Fibroblast of mammary gland (primary cell): ENCODE results near the gene SLC25A51.
A peak's percentile ranks its signal among the peaks of the same experiment; 100 is the strongest.

ENCODE experiments used
- DNase-seq: peaks from one replicate; pipeline ENCODE4 v3.0.0-alpha.2; 2010; ENCODE audit warnings: low read depth
- H3K4me3 ChIP-seq: 2 replicates; pipeline ENCODE4 v1.5.1; 2011; ENCODE audit warnings: low read depth, mild to moderate bottlenecking, low read length, moderate library complexity; ENCODE audit not compliant: control insufficient read depth
- CTCF ChIP-seq: conservative IDR thresholded peaks from 2 replicates; pipeline ENCODE4 v1.5.1; 2011; ENCODE audit warnings: low read depth, low read length, inconsistent platforms; ENCODE audit not compliant: control insufficient read depth, insufficient read depth

Gene SLC25A51

GRCh38 chr9:37839496-37840461 is 64.1 kb downstream of the SLC25A51 start:
- peak; percentile 12 for DNase-seq
- no peak overlapping the region for H3K4me3 ChIP-seq
- no peak for TF ChIP-seq CTCF
